ENCODE results near the gene PSMD13.

PSMD13 gene

DNA sequence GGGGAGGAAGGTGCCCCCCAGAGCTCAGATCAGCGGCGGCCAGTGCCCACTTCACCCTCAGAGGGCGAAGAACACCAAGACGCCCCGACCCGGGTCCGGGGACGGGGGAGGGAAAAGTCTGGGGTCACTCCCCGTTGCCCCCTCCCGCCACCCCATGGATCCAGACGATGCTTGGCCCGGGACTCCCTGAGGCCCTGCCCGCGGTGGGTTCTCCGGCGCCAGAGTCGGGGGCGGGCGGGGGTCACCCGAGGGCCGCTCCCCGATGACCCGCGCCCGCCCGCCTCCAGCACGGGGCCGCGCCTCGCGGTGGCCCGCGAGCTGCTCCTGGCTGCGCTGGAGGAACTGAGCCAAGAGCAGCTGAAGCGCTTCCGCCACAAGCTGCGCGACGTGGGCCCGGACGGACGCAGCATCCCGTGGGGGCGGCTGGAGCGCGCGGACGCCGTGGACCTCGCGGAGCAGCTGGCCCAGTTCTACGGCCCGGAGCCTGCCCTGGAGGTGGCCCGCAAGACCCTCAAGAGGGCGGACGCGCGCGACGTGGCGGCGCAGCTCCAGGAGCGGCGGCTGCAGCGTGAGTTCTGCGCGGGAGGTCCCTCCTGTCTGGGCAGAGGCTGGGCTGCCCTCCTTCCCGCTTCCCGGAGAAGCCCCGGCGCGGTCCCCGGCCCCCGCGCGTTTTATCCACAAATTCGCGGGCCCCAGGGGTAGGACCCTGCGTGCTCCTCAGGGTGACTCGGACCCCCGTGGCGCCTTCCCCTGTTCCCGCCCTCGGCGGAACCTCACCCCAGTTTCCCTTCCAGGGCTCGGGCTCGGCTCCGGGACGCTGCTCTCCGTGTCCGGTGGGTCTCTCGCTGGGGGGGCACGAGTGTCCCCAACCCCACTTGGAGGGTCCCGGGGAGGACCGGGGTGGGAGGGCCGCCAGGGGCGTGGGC is 42.5 kb downstream of the PSMD13 start:
- DNase-seq: peak; percentile 48

- peak; percentile 64 for DNase-seq
Measured at GRCh38 chr11:279966-280705, 43.4 kb downstream of the PSMD13 start.

DNA sequence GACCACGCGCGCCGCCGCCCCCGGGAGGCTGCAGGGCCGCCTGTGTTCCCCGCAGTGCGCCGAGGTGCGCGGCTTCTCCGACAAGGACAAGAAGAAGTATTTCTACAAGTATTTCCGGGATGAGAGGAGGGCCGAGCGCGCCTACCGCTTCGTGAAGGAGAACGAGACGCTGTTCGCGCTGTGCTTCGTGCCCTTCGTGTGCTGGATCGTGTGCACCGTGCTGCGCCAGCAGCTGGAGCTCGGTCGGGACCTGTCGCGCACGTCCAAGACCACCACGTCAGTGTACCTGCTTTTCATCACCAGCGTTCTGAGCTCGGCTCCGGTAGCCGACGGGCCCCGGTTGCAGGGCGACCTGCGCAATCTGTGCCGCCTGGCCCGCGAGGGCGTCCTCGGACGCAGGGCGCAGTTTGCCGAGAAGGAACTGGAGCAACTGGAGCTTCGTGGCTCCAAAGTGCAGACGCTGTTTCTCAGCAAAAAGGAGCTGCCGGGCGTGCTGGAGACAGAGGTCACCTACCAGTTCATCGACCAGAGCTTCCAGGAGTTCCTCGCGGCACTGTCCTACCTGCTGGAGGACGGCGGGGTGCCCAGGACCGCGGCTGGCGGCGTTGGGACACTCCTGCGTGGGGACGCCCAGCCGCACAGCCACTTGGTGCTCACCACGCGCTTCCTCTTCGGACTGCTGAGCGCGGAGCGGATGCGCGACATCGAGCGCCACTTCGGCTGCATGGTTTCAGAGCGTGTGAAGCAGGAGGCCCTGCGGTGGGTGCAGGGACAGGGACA is 44.1 kb downstream of the PSMD13 start:
- DNase-seq: peak; percentile 63

DNA sequence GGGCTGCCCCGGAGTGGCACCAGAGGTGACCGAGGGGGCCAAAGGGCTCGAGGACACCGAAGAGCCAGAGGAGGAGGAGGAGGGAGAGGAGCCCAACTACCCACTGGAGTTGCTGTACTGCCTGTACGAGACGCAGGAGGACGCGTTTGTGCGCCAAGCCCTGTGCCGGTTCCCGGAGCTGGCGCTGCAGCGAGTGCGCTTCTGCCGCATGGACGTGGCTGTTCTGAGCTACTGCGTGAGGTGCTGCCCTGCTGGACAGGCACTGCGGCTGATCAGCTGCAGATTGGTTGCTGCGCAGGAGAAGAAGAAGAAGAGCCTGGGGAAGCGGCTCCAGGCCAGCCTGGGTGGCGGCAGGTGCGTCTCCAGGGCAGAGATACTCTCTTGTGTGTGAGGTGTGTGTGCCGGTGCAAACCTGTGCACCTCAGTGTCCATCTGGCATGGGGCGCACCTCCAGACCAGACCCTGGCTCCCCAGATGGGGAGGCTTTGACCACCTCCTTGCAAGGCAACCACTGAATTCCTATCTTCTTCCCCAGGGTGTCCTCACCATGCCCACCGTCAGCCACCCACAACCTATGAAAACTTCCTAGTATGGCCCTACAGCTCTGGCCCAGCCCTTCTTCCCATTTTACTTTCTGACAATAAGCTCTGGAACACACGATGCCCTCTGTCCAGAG is 44.8 kb downstream of the PSMD13 start:
- DNase-seq: no peak

GRCh38 chr11:282171-282570 is 45.4 kb downstream of the PSMD13 start:
- no peak for DNase-seq

GRCh38 chr11:282630-283360 is 46.0 kb downstream of the PSMD13 start:
- DNase-seq: no peak

DNA sequence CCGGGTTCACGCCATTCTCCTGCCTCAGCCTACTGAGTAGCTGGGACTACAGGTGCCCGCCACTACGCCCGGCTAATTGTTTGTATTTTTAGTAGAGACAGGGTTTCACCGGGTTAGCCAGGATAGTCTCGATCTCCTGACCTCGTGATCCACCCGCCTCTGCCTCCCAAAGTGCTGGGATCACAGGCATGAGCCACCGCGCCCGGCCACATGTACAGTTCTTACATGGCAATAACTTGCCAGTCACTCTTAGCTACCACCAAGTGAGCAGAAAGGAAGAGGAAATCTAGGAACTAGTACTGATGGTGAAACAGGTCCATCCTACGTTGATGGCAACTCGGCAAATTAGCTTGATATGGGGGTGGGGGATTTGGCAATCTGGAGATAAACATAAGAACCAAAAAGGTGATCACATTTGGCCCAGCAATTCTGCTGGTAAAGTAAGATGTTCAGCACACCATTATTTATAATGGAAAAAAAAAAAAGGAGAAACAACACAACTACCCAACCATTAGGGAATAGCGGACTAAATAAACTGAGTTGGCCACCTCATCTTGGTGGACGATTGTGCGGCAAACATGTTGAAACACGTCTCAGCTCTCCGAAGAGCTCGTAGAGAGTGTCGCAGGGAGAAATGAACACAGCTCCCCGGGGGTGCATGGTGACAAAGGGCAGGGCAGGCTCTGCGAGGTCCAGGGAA is 46.8 kb downstream of the PSMD13 start:
- DNase-seq: no peak

DNA sequence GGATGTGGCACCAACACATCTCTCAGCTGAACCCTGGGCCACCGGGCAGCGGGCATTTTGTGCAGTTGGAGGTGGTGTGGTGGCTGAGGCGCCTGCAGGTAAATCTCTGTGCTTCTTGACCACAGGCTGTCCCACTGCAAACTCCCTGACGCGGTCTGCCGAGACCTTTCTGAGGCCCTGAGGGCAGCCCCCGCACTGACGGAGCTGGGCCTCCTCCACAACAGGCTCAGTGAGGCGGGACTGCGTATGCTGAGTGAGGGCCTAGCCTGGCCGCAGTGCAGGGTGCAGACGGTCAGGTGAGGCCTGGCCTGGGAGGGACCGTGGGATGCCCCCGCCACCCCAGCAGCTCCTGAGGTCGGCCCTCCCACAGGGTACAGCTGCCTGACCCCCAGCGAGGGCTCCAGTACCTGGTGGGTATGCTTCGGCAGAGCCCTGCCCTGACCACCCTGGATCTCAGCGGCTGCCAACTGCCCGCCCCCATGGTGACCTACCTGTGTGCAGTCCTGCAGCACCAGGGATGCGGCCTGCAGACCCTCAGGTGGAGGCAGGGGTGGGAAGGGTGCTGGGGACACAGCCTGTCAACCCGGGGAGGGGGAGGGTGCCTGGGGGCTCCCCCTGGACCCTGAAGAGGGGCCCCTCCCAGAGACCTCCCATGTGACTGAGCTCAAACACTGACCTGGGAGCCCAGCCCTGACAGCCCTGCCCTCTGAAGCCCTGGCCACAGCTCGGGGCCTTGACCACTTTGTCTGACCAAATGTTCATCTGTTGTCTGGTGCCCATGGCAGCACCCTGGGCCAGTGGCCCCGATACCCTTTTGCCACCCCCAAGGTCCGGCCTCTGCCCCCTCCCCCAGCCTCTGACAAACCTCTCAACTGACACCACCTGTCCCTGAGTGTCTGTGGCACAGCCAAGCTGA is 47.6 kb downstream of the PSMD13 start:
- DNase-seq: no peak

DNA sequence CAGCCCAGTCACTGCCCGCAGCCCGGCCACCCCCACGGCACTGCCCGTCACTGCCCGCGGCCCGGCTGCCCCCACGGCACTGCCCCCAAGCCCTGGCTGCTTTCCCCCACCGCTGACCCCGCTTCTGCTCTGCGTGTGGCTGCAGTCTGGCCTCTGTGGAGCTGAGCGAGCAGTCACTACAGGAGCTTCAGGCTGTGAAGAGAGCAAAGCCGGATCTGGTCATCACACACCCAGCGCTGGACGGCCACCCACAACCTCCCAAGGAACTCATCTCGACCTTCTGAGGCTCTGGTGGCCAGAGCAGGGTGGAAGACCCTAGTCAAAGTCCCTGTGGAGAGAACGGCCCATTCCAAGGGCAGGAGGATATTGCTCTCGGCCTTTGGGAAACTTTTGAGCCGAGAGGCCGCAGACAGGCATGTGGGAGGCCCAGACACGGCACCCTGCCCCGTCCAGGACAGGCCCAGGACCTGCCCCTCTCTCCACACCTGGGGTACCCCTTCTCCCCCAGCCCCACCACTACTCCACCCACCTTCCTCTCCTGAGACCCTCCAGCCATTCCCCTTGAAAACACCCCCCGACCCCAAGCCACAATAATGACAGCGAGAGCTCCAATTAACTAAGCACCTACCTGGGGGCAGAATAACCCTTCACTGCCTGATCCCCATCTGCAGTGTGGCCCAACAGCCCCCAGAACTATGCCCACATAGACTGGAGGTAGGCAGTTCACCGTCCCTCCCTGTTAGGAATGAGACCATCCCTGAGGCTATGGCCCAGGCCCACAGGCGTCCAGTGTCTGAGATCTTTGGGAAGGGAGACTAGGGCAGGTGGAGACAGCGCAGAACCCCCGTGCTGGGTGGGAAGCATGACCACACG is 48.5 kb downstream of the PSMD13 start:
- DNase-seq: no peak

- DNase-seq: no peak
Measured at GRCh38 chr11:285894-286220, 49.1 kb downstream of the PSMD13 start.

GRCh38 chr11:286977-287820 is 50.4 kb downstream of the PSMD13 start:
- DNase-seq: peak; percentile 77

GRCh38 chr11:287821-288477 is 51.2 kb downstream of the PSMD13 start:
- peak; percentile 77 for DNase-seq

- peak; percentile 76 for DNase-seq
Measured at GRCh38 chr11:288478-289397, 52.0 kb downstream of the PSMD13 start, which contains the start of gene PGGHG. Gene PGGHG (plus strand): TSS chr11:289126. CDS start chr11:289817, 691 bp downstream.

DNA sequence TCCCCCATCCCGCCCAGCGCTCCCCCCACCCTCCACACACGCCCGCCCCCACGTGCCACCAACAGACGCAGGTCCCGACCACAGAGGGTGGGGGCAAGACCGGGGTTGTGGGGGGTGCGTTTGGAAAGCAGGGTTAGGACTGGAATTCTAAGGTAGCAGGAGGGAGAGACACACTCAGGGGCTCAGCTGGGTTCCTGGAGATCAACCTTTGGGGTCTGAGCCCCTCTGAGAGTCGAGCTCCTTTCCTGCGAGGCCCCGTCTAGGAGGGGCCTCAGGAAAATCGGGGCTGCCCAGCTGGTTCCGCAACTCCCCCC is 52.6 kb downstream of the PSMD13 start:
- no peak for DNase-seq

GRCh38 chr11:289712-290620 is 53.2 kb downstream of the PSMD13 start:
- DNase-seq: peak; percentile 61

Data from activated T-cell treated with anti-CD3 and anti-CD28 coated beads, Interleukin-2, amount 50 U/mL, for 1 hour (primary cell).